Measurements from ENCODE around the gene SPATA2. TPM values are rescaled to one million over a fixed set of nuclear protein-coding genes. Genes with fewer than 3 reads are reported as not detected.

The SPATA2 gene
- total RNA-seq, 5 donors from 2014 or later (not counting 1 experiment from before 2014, with no cell fraction given) = 9.6 to 19.4 (median 10.4) TPM

GRCh38 chr20:49906615-49907154, 8.6 kb downstream of the SPATA2 start:
- WGBS (ENCODE audit: insufficient coverage) = 91% methylated on average over 15 of the region's 15 CpGs
- Histone ChIP-seq H3K27me3 (replicated peaks in 1 of 2; ENCODE audit: control insufficient read depth in 2 of 2, extremely low read depth in 1 of 2, insufficient read depth in 2 of 2, low read length in 1 of 2) (no peaks in the 10 kb centered on the region), H3K27ac (ENCODE audit: low read length) (no peak overlapping the region), H3K36me3 (ENCODE audit: control insufficient read depth in 2 of 2, extremely low read depth in 1 of 2, insufficient read depth in 1 of 2, low read length in 1 of 2) (peaks cover 33 to 56% of the 10 kb centered on the region in 2 donors), H3K9me3 (no peaks in the 10 kb centered on the region), H3K4me1 (ENCODE audit: control insufficient read depth in 1 of 2, extremely low read depth in 1 of 2, insufficient read depth in 2 of 2, low read length in 2 of 2) (peaks cover 0 to 2% of the 10 kb centered on the region in 2 experiments), H3K4me3 (ENCODE audit: control insufficient read depth in 1 of 2, extremely low read depth in 1 of 2, low read length in 1 of 2) (no peak overlapping the region)
- Mint-ChIP-seq H3K4me1 (peaks cover 4 to 14% (median 10%) of the 10 kb centered on the region in 3 donors), H3K27me3 (no peaks in the 10 kb centered on the region), H3K36me3 (peaks cover 39% of the 10 kb centered on the region), H3K27ac (no peak overlapping the region), H3K4me3 (no peak overlapping the region), H3K9me3 (no peaks in the 10 kb centered on the region)
- CTCF ChIA-PET = interaction anchor here (0.6 to 1.1 kb wide), 3 partner anchors 10 to 1003 kb away, joined by 3 to 5 read pairs (median 4); no protein-coding TSS in a partner anchor
- no peak for DNase-seq
- POLR2A ChIA-PET = interaction anchor here in 1 of 2 donors (1.3 kb wide), 1 partner anchor 9 kb away, joined by 3 read pairs; no protein-coding TSS in a partner anchor
- ATAC-seq (replicated peaks in 1 of 4) = no peak

GRCh38 chr20:49906101-49906604, 9.2 kb downstream of the SPATA2 start:
- H3K36me3 Mint-ChIP-seq = peaks cover 39% of the 10 kb centered on the region
- H3K36me3 ChIP-seq (ENCODE audit: control insufficient read depth in 2 of 2, extremely low read depth in 1 of 2, insufficient read depth in 1 of 2, low read length in 1 of 2) = peaks cover 33 to 56% of the 10 kb centered on the region in 2 donors

DNA sequence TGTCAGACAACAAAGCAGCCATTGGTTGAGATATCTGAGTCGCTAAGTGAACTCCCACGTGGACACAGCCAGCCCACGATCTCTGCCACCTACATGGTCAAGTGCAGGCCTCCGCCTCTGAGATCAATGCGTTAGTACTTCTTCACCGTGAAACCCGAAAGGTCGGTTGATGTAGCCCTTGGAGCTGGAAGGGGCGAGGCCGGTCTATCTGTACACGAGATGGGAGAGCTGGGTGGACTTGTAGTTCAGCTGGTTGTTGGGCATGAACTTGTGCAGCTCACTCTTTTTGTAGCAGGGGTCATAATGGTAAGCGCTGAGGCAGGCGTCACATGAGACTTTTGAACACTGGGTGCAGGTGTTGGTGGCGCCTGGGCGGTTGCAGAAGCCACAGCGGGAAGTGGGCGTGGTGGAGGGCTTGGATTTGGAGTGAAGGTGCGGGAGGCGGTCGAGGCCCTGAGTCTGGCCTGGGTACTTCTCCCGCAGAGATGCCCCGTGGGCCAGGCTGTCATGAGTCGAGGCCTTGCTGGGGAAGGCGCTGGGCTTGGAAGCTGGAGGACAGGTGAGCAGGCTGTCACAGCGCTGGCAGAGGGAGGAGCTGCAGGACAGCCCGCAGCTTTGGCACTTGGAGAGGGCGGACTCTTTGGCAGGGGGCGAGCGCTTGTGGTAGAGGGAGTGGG, 9.8 kb downstream of the SPATA2 start:
- ATAC-seq (replicated peaks in 1 of 4) (no peak), DNase-seq (no peak)
- Mint-ChIP-seq H3K4me1 (peaks cover 0 to 5% (median 3%) of the 10 kb centered on the region in 3 donors), H3K9me3 (no peaks in the 10 kb centered on the region), H3K27me3 (no peaks in the 10 kb centered on the region), H3K27ac (no peak overlapping the region), H3K36me3 (peaks cover 39% of the 10 kb centered on the region), H3K4me3 (no peak overlapping the region)
- Histone ChIP-seq H3K9me3 (no peaks in the 10 kb centered on the region), H3K27me3 (replicated peaks in 1 of 2; ENCODE audit: control insufficient read depth in 2 of 2, extremely low read depth in 1 of 2, insufficient read depth in 2 of 2, low read length in 1 of 2) (no peaks in the 10 kb centered on the region), H3K36me3 (ENCODE audit: control insufficient read depth in 2 of 2, extremely low read depth in 1 of 2, insufficient read depth in 1 of 2, low read length in 1 of 2) (peaks cover 33 to 56% of the 10 kb centered on the region in 2 donors), H3K4me1 (ENCODE audit: control insufficient read depth in 1 of 2, extremely low read depth in 1 of 2, insufficient read depth in 2 of 2, low read length in 2 of 2) (peaks cover 0 to 2% of the 10 kb centered on the region in 2 experiments), H3K4me3 (ENCODE audit: control insufficient read depth in 1 of 2, extremely low read depth in 1 of 2, low read length in 1 of 2) (no peak overlapping the region), H3K27ac (ENCODE audit: low read length) (no peak overlapping the region)
- ChIA-PET CTCF (interaction anchor here in 1 of 2 donors (1.1 kb wide), 1 partner anchor 9 kb away, joined by 5 read pairs; no protein-coding TSS in a partner anchor), POLR2A (interaction anchor here in 1 of 2 donors (0.6 kb wide), 1 partner anchor 13 kb away, joined by 3 read pairs; no protein-coding TSS in a partner anchor)
- WGBS (ENCODE audit: insufficient coverage) = 92% methylated on average over 29 of the region's 29 CpGs

More at GRCh38 chr20:49906101-49906604, 9.2 kb downstream of the SPATA2 start:
- H3K27ac Mint-ChIP-seq = no peak overlapping the region
- H3K9me3 ChIP-seq = no peaks in the 10 kb centered on the region
- H3K4me3 Mint-ChIP-seq = no peak overlapping the region
- ATAC-seq (replicated peaks in 1 of 4) (peak in 1 of 4 experiments; percentile 31), DNase-seq (no peak)
- ChIA-PET CTCF (interaction anchor here in 1 of 2 donors (1.1 kb wide), 1 partner anchor 10 kb away, joined by 5 read pairs; no protein-coding TSS in a partner anchor), POLR2A (interaction anchor here in 1 of 2 donors (1.3 kb wide), 1 partner anchor 10 kb away, joined by 3 read pairs; no protein-coding TSS in a partner anchor)
- H3K9me3 Mint-ChIP-seq = no peaks in the 10 kb centered on the region
- H3K27me3 ChIP-seq (replicated peaks in 1 of 2; ENCODE audit: control insufficient read depth in 2 of 2, extremely low read depth in 1 of 2, insufficient read depth in 2 of 2, low read length in 1 of 2) = no peaks in the 10 kb centered on the region
- no peaks in the 10 kb centered on the region for H3K27me3 Mint-ChIP-seq
- WGBS (ENCODE audit: insufficient coverage) = 95% methylated on average over 36 of the region's 37 CpGs
- peaks cover 3 to 9% (median 8%) of the 10 kb centered on the region in 3 donors for H3K4me1 Mint-ChIP-seq
- no peak overlapping the region for H3K27ac ChIP-seq (ENCODE audit: low read length)
- H3K4me1 ChIP-seq (ENCODE audit: control insufficient read depth in 1 of 2, extremely low read depth in 1 of 2, insufficient read depth in 2 of 2, low read length in 2 of 2) = peaks cover 0 to 2% of the 10 kb centered on the region in 2 experiments
- no peak overlapping the region for H3K4me3 ChIP-seq (ENCODE audit: control insufficient read depth in 1 of 2, extremely low read depth in 1 of 2, low read length in 1 of 2)

DNA sequence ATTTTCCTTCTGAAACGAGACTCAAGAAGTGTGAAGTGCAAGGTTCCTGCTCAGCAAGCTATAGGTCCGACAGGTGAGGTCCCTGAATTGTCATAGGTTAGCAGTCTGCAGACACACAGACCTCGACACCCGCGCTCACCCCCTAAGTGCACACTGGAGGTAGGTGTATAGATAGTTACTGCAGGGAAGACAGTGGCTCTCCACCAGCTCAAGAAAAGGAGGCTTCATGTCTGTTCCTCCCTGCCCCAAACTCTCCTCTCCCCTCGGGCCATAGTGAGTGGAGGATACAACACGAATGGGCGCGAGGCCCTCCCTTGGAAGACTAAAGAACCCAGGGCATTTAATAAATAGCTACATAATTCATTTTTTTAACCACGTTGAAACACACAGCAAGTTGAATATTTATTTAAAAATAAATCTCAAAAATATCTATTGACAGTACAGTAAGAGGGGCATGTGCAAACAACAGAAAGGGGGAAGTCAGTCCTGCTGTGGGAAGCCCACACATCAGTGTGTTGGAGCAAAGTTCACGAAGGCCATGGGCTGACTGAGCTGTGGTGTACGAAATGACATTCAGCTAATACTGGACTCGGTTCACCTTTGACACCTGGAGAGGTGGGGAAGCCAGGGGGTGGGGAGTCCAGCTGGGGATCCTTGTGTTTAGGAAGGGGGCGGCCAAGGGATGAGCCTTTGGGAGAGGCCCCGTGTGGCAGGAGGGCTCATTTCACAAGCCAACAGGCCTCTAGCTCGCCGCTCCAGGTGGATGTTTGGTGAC, 10.7 kb downstream of the SPATA2 start:
- peaks cover 29 to 52% of the 10 kb centered on the region in 2 donors for H3K36me3 ChIP-seq (ENCODE audit: control insufficient read depth in 2 of 2, extremely low read depth in 1 of 2, insufficient read depth in 1 of 2, low read length in 1 of 2)
- ATAC-seq (replicated peaks in 1 of 4) (no peak), DNase-seq (no peak)
- no peak overlapping the region for H3K4me3 ChIP-seq (ENCODE audit: control insufficient read depth in 1 of 2, extremely low read depth in 1 of 2, low read length in 1 of 2)
- ChIA-PET CTCF (no interaction called here), POLR2A (interaction anchor here in 1 of 2 donors (0.6 kb wide), 1 partner anchor 14 kb away, joined by 3 read pairs; no protein-coding TSS in a partner anchor)
- no peak overlapping the region for H3K27ac ChIP-seq (ENCODE audit: low read length)
- Mint-ChIP-seq H3K27me3 (no peaks in the 10 kb centered on the region), H3K36me3 (peaks cover 38% of the 10 kb centered on the region), H3K4me3 (no peak overlapping the region), H3K27ac (no peak overlapping the region), H3K4me1 (peaks cover 0 to 5% (median 0%) of the 10 kb centered on the region in 3 donors), H3K9me3 (no peaks in the 10 kb centered on the region)
- no peaks in the 10 kb centered on the region for H3K9me3 ChIP-seq
- WGBS (ENCODE audit: insufficient coverage) = 89% methylated on average over 6 of the region's 17 CpGs
- no peaks in the 10 kb centered on the region for H3K27me3 ChIP-seq (replicated peaks in 1 of 2; ENCODE audit: control insufficient read depth in 2 of 2, extremely low read depth in 1 of 2, insufficient read depth in 2 of 2, low read length in 1 of 2)
- H3K4me1 ChIP-seq (ENCODE audit: control insufficient read depth in 1 of 2, extremely low read depth in 1 of 2, insufficient read depth in 2 of 2, low read length in 2 of 2) = peaks cover 0 to 2% of the 10 kb centered on the region in 2 experiments

DNA sequence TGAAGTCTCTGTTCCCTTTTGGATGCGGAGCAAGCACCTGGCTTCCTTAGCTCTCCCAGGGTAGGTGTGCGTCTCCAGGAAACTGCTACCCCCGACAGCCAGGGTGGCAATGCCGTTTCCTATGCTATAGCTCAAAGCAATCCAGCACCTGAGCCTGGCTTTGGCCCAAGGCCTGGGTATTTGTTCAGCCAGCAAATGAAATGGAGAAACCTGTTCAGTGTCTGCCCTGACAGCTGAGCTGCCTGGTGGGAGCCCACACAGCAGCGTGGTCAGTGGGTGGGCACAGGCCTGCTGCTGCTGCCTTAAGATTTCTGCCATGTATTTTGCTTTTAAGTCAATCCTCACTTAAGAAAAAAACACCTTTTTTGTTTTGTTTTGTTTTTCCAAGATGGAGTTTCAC, 13.7 kb downstream of the SPATA2 start:
- H3K4me3 ChIP-seq (ENCODE audit: control insufficient read depth in 1 of 2, extremely low read depth in 1 of 2, low read length in 1 of 2) = no peak overlapping the region
- H3K27ac Mint-ChIP-seq = no peak overlapping the region
- POLR2A ChIA-PET = no interaction called here

More for the DNA sequence above, 13.7 kb downstream of the SPATA2 start:
- no peak for ATAC-seq (replicated peaks in 1 of 4)
- Histone ChIP-seq H3K4me1 (ENCODE audit: control insufficient read depth in 1 of 2, extremely low read depth in 1 of 2, insufficient read depth in 2 of 2, low read length in 2 of 2) (no peaks in the 10 kb centered on the region), H3K27me3 (replicated peaks in 1 of 2; ENCODE audit: control insufficient read depth in 2 of 2, extremely low read depth in 1 of 2, insufficient read depth in 2 of 2, low read length in 1 of 2) (no peaks in the 10 kb centered on the region), H3K27ac (ENCODE audit: low read length) (no peak overlapping the region), H3K9me3 (no peaks in the 10 kb centered on the region), H3K36me3 (ENCODE audit: control insufficient read depth in 2 of 2, extremely low read depth in 1 of 2, insufficient read depth in 1 of 2, low read length in 1 of 2) (peaks cover 21 to 30% of the 10 kb centered on the region in 2 donors)
- Mint-ChIP-seq H3K4me1 (no peaks in the 10 kb centered on the region), H3K36me3 (peaks cover 31% of the 10 kb centered on the region), H3K9me3 (no peaks in the 10 kb centered on the region), H3K4me3 (no peak overlapping the region), H3K27me3 (no peaks in the 10 kb centered on the region)
- 94% methylated on average over 5 of the region's 5 CpGs for WGBS (ENCODE audit: insufficient coverage)
- no peak for DNase-seq
- CTCF ChIA-PET = no interaction called here

All from T-cell (primary cell).